ENCODE data around the gene NPB.

Gene NPB

DNA sequence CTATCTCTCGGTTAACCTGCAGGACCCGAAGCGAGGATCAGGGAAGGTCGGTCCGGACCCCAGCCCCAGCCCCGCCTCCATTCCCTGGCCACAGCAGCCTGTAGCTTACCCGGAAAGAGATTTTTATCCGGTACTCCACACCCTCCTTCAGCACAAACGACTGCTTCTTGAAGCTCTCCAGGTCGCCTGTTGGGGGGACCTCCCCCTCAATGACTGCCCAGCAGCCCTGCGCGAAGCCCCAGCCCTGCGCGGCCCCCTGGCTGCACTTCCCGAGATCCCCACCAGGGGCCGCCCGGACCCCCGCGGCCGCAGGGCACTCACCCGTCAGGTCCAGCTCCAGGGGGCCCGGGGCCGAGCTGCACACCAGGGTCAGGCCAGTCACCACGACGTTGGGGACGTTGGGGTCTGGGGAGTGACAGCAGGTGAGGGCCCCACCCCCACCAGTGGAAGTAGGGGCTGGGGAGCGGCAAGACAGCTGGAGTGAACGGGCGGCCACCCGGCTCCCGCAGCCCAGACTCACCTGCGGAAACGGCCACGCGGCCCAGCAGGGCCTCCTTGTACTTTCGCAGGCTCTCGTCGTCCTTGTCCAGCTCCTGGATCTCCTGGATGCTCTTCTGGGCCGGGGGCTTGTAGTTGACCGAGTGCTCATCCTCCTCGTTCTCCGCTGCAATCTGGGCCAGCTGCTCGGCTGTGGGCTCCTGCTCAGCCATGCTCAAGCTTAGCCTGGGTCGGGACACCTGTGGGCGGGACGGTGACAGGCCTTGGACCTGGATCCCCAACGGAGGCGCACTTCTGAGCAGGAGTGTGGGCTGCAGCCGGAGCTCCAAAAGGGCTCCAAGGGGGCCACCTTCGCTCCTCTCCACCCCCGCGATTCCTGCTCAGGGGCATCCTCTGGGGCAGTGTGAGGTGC, 32.6 kb upstream of the NPB start:
- DNase-seq (ENCODE audit: low spot score), result no peak

DNA sequence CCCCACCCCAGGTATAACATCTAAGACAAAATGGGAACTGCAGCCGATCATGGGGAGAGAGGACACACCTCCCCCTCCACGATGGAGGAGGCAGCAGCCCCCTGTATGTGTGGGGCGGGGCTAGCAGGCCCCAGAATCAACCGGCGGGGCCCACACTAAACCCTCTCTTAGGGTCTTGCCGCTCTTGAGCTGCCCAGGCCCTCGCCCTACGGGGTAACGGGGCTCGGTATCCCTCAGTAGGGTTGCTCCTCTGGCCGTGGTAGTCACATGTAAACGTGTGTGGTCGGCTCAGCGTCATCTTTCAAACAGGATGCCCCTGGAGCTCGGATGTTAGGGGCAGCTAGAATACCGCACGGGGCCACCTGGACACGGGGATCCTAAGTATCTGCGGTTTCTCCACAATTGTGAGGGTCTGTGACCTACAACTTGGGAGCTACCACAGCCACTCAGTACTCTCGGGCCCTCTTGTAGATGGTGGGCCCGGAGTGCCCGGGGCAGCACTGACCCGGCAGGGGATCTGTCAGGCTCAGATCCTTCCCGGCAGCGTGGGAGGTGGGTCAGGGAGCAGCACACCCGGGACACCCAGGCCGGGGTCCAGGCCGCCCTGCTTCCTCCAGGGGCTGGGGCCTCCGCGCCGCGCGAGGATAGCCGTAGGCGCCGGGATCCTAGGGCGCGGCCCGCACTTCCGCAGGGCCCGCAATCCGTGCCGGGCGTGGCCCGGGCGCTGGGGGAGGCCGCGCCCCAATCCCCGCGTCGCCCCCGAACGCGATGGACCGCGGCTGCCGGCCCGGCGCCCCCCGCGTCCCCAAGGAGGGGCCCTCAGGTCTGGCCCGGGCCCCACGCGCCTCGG, 31.7 kb upstream of the NPB start:
- peak; percentile 67 for DNase-seq (ENCODE audit: low spot score)

DNA sequence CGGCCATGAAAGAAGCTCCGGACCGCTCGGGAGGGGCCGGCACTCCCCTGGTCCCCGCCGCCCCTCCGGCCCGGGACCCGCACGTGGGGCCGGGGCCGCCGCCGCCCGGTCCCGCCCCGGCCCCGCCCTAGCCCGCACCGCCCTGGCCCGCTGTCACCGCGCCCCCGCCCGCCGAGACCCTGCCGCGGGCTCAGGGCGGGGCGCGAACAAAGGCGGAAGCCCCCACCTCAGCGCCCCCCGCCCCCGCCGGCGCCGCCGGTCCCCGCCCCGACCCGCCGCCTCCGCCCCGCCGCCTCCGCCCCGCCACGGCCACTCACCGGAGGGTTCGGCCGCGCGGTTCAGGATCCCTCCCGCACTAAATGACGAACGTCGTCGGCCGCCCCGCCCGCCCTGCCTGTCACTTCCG, 31.1 kb upstream of the NPB start, which contains the start of gene ARHGDIA:
Gene ARHGDIA, minus strand, starts transcription at position 357 of the 406 bp plus-strand sequence. CDS start 1,407 bp downstream, outside the sequence.
- DNase-seq (ENCODE audit: low spot score), result no peak

DNA sequence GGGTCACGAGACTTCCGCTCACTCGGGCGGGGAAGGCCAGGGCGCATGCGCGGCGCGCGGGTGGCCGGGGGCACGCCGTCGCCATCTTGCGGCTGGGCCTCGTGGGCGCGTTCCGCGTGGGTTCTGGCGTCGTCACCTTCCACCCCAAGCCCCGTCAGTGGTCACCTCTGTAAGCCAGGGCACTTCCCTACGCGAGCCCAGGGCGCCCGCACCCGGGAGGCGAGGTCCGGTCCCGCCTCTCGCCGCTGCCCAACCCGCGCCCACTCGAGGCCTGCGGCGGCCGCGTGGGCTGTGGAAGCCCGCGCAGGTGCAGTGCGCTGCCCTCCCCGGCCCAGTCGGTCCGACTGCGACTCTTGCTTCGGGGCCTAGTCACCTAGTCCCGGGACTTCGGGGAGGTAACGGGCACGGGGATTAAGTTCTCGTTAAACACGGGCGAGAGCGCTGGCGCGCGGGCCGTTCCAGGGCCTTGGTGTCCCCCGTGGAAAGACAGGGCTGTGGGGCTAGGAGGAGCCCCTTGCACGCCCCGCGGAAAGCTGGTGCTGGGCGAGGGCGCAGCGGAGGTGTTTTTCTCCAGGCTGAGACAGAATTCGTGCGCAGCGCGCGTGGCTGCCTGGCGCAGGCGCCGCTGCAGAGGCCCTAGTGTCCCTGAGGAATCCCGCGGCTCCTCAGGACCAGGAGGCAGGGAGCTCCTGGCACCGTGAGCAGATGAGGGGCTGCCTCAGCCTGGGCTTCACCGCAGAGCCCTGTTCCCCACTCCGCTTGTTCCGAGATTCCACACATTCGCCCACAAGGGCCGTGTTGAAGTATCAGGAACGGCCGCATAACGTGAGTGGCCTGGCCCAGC, 30.4 kb upstream of the NPB start:
- peak; percentile 91 for DNase-seq (ENCODE audit: low spot score)

DNA sequence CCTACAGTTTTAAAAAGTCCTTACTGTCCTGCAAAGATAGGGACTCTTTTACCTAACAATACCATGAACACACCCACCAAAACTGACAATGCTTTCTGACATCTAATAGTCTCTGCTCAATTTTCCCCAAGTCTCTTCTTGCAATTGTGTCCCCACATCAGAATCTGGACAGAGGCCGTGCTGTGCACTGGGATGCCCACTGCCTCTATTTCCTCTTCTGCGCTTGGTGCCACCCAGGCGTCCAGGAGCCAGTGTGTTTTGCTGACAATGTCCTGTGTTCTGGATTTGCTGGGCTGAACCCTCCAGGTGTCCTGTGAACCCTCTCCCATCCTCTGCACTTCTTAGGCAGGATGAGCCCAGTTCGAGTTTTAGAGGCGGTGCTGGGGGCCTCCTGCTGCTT, 24.5 kb upstream of the NPB start:
- DNase-seq (ENCODE audit: low spot score), result no peak

DNA sequence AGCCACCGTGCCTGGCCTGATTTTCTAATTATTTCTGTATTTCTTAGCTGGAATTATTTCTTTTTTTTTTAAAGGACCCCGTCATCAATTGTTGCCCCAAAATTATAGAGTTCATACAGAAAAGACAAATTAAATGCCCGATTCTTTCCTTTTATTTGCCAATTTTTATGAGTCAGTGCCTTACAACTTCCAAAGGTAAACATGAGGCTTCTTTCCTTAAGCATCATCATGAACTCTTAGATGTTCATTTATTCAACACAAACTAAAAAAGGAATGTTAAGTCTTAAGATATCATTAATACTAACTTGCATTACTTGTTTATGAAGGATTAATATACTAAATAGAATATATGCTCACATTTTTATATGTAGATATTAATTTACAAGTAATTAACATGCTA, 23.7 kb upstream of the NPB start:
- no peak for DNase-seq (ENCODE audit: low spot score)

DNA sequence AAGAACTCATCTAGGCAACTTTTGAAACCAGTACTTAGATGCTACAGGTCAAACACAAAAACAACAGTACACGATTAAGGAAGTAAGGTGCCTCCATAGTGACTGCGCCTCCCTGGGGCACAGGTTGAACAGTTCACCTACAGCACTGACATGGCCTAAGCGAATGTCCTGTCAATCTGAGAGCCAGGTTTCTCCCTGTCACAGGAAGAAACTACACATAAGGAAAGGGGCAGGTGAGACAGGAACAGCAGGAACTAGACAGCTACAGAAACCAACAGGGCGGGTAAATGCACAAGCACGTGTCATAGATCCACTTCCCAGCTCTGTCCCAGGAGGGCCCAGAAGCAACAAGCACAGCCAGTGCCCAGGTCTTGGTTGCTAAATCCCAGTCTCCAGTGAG, 22.9 kb upstream of the NPB start:
- DNase-seq (ENCODE audit: low spot score), result no peak

DNA sequence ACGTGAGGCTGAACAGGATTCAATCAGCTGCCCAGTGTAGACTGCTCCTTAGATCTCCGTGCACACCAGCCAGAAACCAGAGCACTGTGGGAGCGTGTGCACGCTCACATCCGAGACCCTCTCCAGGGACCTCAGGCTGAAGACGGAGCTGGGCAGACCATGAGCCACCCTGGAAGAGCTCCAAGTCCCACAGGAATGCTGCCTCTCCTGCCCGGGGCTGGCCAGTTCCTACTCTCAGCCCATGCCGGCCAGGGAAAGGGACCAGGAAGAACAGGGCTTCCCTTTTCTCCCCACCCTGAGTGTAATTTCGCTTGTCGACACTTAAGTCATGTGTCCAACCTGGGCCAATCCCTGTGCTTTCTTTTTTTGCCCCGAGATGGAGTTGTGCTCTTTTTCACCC, 17.5 kb upstream of the NPB start:
- no peak for DNase-seq (ENCODE audit: low spot score)

DNA sequence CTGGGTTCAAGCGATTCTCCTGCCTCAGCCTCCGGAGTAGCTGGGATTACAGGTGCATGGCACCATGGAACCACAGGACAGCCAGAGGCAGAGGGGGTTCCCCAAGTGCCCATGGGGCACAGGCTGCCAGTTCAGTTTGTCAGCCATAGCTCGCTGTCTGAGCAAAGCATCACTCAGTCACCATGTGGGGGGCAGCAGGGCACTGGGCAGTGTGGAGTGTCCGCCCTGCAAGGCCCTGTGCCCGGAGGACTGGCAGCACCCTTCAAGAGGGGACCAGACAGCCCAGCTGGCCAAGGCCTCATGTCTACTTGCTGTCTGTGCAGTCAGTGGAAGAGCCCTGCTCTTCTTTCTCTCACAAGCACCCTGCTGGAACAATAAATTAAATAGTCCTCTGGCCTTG, 17.1 kb upstream of the NPB start:
- no peak for DNase-seq (ENCODE audit: low spot score)

DNA sequence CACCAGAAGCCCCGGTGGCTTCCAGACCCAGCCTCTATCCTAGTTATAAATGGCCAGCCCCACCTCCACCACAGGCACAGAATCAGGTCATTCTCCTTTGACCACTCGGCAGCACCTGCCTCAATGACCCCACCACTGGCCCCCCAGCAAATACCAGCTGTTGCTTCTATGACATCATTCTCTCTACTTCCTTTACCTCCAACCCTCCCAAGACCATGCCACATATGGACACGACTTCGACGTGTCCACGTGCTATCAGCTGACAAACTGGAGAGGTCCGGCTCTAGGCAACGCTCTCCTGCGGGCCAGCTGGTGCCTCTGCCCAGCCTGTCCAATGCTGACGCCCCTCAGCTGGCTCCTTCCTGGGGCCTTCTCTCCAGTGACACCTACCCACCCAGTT, 16.6 kb upstream of the NPB start:
- DNase-seq (ENCODE audit: low spot score), result no peak

DNA sequence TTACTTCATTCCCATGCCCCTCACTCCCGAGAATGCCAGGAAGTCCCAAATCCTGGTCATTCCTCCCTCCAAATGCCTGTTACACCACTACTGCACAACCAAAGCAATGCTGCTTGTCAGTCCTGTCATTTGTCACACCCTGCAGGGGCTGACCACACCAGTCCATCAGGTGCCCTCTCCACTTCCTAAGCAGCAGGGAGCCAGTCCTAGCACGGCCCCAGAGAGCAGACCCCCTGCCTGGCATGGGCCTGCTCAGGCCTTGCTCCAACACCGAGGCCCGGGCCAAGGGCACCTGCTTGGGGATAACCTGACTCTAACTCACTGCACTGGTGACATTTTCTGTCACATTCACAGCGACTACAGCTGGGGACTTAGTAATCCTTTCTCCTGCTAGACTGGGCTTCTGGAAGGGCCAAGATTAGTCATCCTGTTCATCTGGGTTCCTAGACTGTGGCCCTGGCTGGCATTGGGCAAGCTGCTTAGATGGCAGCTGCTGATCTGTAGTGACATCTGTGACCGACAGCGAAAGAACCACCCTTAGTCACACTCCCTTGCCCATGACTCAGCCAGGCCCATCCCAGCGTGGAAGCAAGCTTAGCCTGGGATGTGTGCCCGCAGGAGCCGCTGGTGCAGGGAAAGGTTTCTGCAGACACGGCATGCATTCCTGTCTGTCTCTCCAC, 16.0 kb upstream of the NPB start:
- no peak for DNase-seq (ENCODE audit: low spot score)

DNA sequence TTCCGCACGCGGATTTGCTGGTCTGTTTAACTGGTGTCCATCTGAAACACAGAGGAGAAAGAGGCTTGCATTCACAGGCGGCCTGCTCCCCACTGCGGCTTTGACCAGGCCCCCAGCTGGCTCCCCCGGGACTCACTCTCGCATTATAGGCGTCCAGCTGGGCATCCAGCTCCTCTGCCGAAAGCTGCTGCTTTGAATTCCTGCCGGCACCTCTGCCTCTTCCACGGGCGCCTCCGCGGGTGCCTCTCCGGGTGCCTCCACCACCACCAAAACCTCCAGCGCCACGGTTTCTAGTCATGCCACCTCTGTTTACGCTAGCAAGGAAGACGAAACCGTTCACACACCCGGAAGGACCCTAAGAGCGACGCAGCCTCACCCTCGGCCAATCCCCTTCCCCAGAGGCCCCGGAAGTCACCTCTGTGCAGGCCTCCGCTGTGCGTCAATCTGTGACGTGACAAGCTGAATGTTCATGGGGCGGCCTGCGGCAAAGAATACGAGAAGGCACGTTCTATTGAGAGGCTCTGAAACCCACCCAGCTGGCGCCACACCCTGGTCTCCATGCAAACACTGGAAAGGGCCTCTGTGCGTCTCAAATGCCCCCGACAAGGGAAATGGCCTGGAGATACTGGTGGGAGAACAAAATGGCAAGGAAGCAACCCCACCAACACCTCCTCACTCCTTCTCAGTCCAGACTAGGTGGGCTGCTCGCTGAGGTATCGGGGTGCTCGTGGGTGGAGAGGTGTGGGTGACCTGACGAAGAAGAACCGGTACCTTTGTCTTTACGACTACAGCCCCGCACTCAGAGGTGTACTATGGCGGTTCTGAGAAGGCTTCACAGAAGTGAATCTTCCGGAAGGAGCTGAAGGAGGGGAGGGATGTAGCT, 13.7 kb upstream of the NPB start:
- DNase-seq (ENCODE audit: low spot score), result no peak

DNA sequence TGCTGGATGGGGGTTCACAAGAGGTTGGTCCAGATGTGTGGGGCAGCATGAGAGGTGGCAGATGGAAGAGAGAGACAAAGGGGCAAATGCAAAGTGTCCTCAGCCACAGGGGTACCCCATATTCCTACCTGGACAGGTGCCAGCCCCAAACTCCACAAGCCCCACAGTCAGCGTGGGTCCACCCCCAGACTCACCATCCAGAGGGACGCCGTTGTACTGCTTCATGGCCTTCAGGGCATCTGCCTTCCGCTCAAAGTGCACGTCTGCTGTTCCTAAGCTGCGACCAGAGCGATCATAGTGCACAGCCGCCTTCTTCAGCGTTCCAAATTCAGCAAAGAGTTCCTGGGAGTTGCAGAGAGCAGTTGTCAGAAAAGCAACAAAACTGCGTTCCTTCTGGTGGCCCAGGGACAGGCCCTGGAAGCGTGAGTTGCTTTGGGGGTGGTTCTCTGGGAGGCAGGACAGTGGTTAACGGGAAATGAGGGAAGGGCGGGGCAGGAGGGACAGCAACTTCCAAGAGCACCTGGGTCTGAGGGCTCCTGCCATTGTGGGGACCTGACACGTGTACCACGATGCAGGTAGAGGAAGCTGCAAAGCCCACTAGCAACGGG, 12.9 kb upstream of the NPB start:
- no peak for DNase-seq (ENCODE audit: low spot score)

DNA sequence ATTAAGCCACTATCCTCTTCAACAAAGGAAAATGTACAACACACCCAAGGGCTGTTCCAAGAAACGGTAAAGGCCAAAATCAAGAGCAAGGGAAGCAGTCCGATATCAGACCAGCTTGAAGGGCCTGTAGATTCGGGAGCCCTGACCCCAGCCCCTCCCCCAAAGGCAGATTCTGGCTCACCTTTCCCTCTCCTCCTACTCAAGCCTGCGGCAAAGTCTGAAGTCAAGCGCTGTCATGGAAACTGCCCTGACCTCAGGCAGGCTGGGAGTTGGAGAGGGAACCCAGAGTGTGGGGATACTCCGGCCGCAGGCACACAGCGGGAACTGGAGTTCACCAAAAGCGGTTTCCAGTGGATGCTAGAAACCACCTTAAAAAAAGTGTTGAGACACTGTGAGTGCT, 12.4 kb upstream of the NPB start:
- no peak for DNase-seq (ENCODE audit: low spot score)

DNA sequence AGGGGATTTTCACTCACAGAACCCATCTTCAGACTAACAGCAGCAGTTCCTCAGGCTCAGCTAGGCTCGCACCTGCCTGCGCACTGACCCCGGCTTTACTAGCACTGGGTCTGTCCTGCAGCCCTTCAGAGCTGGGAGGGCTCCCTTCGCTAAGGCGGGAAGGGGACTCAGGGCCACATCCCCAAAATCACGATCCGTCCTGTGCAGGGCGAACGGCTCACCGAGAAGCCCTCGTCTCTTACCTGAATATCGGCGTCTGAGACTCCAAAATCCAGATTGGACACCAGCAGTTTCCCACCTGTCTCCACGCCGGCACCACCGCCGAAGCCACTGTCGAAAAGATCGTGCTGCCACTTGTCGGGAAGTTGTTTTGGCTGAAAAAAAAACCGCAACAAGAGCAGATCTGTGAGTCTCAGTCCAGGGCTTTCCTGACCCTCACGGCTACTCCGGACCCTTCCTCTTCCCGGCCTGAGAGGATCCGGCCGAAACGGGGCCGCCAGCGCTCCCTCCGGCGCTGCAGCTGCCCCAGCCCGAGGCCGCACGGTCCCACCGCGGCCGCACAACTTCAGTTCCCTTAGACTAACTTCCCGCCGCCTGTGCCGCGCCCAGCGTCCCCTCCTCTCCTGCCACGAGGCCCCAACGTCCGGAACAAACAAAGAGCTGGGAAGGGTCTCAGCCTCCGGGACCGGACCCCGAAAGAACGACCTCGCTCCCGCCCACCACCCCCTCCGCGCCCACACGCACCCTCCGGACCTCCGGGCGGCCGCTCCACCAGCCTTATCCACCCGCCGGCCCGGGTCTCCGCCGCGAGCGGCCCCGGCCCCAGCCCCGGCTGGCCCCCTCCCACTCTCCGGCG, 11.4 kb upstream of the NPB start:
- no peak for DNase-seq (ENCODE audit: low spot score)

DNA sequence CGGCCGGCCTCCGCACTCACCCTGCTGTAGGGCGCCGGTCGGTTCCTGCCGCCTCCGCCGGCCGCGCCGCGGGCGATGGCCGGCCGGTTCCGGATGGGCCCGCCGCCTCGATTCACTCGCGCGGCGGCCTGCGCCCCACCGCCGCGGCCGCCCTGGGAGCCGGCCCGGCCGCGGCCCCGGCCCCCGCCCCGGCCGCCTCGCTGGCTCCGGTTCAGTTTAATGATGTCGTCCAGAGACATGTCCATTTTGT, 10.8 kb upstream of the NPB start:
- DNase-seq (ENCODE audit: low spot score), result no peak

DNA sequence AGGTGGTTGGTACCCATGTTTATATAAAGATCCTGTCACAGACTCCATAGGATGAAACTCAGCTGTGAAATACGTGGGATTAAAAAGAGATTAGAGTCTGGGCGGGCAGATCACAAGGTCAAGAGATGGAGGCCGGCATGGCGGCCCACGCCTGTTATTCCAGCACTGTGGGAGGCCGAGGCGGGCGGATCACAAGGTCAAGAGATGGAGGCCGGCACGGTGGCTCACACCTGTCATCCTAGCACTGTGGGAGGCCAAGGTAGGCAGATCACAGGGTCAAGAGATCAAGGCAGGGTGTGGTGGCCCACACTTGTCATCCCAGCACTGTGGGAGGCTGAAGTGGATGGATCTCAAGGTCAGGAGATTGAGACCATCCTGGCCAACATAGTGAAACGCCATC, 6.6 kb upstream of the NPB start:
- DNase-seq (ENCODE audit: low spot score), result no peak

DNA sequence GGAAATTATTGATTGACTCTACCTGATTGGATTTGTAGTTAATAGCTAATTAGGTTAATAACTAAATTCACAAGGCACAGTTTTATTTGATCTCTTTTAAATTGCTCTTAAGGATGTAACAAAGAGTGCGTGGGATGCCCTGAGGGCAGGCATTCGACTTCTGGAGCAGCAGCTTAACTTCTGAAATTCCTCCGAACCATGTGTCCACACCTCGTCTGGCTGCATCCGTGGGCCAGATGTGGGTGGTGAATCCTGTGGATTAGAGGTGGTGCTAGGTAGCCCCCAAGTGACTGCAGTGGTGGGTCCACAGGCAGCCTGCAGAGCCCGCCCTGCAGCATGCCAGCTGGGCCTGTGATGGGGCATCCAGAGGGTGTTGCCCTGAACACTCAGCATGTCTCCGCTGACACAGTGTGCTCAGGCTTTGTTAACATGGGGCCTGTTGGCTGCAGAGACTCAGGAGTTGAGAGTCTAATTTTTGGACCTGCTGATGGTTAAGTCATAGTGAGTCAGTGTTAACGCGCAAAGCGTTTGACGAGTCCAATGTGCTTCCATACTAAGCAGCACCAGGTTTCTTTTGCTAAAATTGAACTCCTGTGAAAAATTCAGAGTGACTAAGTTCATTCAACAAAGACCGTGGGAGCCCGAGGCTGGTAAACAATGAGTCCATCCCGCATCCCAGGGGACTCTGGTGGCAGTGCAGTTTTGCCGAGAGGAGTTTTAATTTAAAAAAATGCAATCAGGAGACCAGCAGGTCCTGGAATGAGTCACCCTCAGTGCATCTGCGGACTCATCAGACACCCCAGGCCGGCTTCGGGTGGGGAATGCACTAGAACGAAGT, 3.8 kb upstream of the NPB start:
- no peak for DNase-seq (ENCODE audit: low spot score)

DNA sequence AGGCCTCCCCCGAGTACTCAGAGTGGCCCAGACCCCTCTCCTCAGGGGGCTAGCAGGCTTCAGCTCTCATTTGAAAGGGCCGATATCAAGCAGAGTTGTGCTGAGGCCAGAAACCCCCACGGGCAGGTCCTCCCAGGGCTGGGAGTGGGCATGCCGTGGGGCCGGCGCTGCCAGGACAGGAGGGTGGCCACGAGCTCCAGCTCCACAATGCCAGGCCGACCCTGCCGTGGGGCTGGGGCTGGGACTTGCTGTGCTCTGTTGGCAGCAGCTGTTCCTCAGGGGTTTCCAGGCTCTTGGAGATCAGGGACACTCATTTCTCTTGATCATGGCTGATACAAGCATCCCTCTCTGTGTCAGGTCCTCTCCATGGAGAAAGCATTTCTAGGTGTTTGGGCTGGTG, 3.2 kb upstream of the NPB start:
- no peak for DNase-seq (ENCODE audit: low spot score)
